ENCODE results near the gene PPP1CA.

DNA sequence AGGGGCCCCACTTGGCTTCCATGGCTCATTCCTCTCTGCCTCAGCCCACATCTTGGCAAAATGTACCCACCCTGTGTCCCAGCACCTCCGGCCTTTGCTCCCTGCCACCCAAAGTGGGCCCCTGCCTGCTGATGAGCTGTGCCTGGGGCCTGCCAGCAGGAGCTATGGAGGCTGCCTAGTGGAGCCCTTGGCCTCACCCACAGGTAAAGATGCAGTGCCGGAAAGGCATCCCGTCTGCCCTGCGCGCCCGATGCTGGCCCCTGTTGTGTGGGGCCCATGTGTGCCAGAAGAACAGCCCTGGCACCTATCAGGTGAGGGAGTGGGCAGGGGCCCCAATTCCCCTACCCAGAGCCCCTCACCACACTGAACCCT is 3.5 kb upstream of the PPP1CA start:
- TF ChIP-seq, protein P1, sequence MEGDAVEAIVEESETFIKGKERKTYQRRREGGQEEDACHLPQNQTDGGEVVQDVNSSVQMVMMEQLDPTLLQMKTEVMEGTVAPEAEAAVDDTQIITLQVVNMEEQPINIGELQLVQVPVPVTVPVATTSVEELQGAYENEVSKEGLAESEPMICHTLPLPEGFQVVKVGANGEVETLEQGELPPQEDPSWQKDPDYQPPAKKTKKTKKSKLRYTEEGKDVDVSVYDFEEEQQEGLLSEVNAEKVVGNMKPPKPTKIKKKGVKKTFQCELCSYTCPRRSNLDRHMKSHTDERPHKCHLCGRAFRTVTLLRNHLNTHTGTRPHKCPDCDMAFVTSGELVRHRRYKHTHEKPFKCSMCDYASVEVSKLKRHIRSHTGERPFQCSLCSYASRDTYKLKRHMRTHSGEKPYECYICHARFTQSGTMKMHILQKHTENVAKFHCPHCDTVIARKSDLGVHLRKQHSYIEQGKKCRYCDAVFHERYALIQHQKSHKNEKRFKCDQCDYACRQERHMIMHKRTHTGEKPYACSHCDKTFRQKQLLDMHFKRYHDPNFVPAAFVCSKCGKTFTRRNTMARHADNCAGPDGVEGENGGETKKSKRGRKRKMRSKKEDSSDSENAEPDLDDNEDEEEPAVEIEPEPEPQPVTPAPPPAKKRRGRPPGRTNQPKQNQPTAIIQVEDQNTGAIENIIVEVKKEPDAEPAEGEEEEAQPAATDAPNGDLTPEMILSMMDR (IDR thresholded peaks at IDR 0.05), result no peak
- no peak for TF ChIP-seq POLR2A (IDR thresholded peaks at IDR 0.05)
